HG03135 (cell line): ENCODE results near the gene HUWE1.

Experiments
- ATAC-seq: cut with Tn5 transposase; IDR thresholded peaks from one replicate; pipeline ENCODE4 v1.9.1; 2021; ENCODE audit warnings: mild to moderate bottlenecking, moderate library complexity; ENCODE audit not compliant: unreplicated experiment

HUWE1 gene

DNA sequence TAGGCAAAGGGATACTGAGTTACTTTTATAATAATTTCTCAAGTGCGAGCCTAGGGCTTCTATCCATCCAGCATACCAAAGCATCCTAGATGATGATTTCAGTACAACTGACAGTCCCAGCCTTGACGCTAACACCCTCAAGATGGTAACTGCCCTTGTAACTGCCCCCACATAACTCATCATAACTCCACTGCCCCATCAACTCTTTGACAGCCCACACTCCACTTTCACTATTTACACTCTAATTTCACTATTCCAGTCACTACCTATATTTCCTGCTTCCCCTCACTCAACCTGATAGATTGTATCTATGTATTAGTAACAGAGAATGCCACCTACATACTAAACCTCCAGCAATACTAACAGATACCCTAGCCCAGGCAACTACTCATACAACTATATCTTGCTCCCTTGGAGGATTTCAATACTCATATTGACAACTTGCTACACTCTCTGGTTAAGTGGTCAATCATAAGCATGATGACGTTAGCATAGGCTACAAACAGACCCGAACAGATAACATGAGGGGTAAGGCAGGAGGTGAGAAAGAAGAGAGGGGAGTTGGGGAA, 65.0 kb downstream of the HUWE1 start:
- no peak for ATAC-seq

- no peak for ATAC-seq
These were observed 69.6 kb downstream of the HUWE1 start for GRCh38 chrX:53616946-53617345.

GRCh38 chrX:53606456-53606855, 80.1 kb downstream of the HUWE1 start:
- no peak for ATAC-seq

- ATAC-seq: no peak
These were observed 81.5 kb downstream of the HUWE1 start for GRCh38 chrX:53605004-53605403.

DNA sequence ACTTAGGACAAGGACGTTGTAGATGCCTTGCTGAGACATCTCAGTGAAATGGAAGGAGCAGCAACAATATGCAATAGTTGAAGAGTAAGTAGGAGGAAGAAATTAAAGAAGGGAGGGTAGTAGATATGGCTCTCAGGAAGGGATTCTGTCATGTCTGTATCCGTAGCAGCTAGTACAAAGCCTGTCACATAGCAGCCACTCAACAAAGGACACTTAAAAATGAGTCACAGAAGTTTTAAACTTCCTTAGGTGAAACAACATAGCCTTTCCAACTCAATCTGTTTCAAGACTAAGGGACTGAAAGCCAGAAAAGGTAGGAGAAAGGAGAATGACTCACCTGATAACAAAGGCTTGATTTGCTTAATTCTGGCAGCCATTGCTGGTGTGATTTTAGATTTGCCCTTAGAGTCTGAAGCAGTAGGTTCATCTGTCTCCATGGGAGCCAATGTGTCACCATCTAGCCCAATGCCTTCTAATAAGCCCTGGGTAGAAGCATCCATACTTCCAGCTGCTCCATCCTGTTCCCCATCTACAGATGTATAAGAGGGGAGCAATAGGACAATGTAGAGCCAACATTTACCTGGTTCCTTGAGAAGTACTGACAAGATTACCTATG, 86.6 kb downstream of the HUWE1 start:
- ATAC-seq: no peak

DNA sequence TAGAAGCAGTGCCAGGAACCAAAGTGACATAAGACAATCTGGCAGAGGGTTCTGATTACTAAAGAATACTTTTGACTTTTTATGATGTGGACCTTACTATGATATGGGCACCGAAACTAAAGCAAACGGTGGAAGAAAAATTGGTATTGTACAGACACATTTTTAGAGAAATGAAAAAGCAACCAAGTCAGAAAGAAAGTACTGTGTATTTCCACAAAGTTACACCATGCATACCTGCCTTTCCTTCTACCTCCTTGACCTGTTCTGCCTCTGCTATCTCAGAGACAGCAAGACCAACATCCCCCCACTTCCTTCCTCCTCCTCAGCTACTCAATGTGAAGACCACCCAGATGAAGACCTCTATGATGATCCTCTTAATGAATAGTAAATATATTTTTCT, 88.3 kb downstream of the HUWE1 start:
- ATAC-seq: no peak

DNA sequence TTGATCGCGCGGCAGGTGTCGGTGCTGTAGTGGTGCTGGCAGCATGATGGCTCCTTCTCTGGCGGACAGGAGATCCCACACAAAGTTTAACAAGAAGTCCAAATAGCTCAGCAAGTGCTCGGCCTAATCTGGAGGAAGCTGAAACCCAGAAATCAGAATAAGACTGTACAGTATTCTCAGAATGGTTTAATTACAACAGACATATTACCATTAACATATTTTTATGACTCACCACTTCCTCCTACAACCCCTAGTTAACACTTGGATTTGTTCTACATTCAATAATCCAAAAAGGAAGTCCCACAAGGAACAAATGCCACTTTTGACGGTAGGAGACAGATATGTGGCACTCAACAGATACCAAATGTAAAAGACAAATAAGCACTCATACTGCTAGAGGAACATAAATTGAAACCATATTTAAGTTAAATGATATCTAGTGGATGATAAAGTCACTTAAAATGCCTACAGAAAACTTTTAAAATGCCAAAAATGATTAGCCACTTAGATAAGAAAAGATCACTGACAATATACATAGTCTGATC, 91.2 kb downstream of the HUWE1 start:
- no peak for ATAC-seq

DNA sequence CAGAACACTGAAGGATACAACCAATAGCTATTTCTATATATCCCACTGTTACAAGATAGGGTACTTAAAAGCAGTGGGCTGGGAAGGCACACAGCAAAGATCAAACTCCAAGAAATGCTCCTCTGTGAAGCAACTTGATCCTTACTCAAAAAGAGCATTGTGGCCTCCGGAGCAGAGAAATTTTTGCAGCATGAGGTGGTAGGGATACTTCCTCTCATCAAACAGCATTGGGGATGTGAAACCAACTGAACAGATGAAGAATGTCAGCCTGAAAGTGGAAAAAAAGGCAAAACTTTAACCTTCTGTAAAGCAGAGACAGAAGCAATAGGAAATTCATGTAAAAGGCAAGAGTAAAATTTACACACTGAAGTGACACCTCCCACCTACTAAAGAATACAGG, 92.2 kb downstream of the HUWE1 start:
- ATAC-seq: no peak

DNA sequence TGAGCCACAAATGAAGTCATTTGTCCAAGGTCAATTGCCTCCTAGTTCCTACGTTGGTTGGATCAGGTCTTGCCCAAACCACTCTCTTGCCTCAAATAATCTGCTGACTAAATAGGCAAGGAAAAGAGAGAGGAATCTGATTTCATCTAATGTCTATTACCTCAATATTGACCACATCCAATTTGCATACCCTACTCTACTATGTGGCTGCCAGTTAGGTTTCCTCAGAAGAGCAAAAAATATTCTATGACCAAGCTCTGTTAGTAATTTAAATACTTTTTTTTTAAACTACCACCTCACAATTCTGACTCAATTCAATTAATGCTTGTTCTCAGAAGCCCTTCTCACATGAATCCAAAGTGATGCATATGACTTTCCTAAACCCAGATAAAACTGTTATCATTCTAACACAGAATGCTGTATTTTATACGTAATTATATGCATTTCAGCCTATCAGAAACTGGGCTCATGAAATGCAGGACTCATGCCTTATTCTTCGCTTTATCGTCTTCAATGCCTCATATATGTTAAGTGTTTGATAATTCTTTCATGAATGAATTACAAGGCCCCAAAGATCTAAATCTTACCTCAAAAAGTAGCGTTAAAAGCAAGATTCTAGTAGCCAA, 98.6 kb downstream of the HUWE1 start:
- ATAC-seq: no peak

DNA sequence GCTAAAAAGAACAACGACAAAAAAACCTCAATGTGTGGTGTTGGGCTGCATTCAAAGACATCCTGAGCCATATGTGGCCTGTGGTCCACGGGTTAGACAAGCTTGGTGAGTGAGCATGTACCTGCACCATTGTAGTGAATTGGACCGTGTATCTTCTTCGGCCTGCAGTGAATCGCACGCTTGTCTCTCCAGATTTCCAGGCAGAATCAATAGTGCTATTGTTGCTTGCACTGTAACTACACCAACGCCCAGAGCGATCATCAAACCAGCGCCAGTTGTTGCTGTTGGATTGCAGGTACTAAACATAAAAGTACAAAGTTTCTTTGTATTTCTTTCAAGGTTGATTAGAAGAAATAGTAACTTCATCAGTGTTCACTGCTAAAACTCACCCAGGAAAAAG, 101.6 kb downstream of the HUWE1 start:
- ATAC-seq: no peak

DNA sequence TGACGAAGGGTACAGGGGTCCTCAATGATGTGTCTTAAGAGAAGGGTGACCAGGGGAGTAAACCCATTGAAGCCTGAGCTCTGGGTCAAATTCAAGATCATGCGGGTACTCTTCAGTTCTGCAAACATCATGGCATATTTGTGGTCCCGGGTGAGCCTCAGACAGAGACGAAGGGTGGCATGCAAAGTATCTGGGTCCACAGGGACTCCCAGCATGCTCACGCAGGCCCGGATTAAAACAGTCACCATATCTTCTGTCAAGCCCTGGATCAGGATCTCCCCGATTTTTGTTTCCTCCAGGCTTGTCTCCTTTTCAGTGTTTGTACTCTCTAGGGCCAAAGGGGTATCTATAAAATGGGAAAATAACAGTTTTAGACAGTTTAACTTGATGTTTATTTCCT, 102.9 kb downstream of the HUWE1 start:
- no peak for ATAC-seq

GRCh38 chrX:53580742-53581504, 105.6 kb downstream of the HUWE1 start:
- no peak for ATAC-seq

DNA sequence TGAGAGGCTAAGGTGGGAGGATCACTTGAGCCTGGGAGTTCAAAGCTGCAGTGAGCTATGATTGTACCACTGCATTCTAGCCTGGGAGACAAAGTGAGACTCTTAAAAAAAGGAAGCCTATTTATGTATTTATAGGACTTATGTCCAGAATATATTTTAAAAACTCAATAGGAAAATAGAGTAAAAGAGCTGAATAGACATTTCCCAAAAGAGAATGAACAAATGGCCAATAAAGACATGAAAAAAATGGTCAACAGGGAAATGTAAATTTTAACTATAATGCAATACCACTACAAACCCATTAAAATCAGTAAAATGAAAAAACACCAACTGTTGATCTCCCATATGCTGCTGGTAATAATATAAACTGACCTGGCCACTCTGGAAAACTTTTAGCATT, 115.0 kb downstream of the HUWE1 start:
- ATAC-seq: no peak

DNA sequence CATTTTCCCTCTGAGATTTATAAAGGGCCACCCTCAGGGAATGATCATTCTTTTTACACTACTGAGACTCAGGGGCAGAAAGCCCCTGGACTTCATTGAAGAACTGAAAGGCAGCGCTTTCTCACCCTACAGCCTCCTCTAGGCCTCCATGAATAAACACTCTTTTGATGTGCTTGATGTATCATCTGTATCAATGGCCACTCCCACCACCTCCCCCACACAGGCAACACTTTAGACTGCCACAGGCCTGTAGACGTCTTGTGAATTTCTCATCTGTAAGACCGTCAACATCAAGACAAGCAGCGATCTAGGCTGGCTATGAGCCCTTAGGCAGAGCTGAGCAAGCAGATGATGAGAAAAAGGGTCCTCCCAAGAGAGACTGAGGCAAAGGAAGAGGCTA, 123.2 kb downstream of the HUWE1 start:
- ATAC-seq: no peak

- ATAC-seq: no peak
These were observed 124.6 kb downstream of the HUWE1 start for GRCh38 chrX:53561912-53562311.

DNA sequence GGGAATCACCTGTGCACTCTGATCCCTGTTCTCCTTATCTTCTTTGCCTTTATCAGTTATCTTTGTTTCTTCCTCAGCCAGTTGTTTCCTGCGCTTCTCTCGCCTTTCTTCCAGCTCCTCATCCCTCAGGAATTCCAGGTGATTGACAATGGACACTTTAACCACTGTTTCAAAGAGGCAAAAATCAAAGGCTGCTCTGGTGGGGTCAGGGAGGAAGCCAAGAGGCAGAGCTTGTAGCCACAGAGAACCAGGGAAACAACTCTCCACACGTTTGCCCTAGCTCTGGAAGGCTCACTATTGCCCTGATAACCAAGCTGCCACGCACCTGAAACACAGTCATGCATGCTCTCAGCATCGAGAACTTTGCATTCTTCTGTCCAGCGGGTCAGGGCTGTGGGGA, 127.9 kb downstream of the HUWE1 start:
- ATAC-seq: no peak

- ATAC-seq: no peak
These were observed 129.7 kb downstream of the HUWE1 start for GRCh38 chrX:53556868-53557267.

DNA sequence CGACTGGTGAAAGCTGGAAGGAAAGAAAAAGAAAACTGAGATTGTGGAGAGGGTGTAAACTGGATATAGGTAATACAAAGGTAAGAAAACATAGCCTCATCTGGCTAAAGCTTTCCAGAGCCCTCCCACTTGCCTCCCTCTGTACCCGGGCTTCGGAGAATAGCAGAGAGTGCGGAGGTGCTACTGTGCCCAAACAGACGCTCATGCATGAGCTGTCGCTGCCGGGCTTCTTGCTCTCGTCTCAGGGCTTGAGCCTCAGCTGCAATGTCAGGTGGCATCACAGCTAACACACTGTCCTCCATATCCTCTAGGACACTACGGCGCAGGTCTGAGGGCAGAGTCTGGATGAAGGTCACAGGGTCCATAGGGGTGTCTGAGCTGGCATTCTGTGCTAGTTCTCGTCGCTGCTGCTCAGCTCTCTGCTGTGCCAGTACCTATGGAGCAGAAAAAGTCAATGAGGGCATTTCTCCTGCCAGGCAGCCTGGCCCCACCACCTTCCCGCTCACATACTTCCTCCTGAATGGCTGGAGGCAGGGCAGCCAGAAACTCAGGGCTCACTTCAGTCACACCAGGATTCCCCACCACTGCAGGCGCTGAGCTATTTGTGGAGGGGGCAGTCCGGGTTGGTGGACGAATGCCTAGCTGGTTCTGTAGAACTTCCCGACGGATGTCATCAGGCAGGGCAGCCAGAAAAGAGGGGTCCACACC, 135.6 kb downstream of the HUWE1 start:
- no peak for ATAC-seq

- ATAC-seq: no peak
These were observed 138.9 kb downstream of the HUWE1 start for GRCh38 chrX:53547668-53548067.

GRCh38 chrX:53544936-53545335, 141.6 kb downstream of the HUWE1 start:
- ATAC-seq: no peak

DNA sequence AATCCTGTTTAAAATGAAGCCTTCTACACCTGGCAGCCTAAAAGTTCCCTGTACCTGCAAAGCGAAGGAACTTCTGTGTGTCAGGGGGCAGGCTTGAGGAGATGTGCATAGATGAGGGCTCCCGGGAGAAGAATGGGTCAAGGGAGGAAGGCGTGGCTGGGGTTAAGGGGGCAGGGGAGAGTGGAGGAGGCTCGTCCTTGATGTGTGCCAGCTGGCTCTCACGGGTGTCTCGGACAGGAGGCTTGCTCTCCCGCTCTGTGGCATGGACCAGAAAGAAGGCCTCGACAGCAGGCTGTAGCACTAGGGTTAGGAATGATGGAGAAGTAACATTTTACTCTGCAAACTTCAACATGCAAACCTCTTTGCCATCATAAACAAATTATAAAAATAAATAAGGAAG, 147.7 kb downstream of the HUWE1 start:
- no peak for ATAC-seq
